Activated CD4-positive, alpha-beta T cell treated with anti-CD3 and anti-CD28 coated beads for 4 hours (primary cell): ENCODE data around the gene AGPAT3.

ENCODE experiments used
- DNase-seq, 2 donors: peaks; one replicate each; pipeline ENCODE4 v3.0.0-alpha.2; 2020

Gene AGPAT3

GRCh38 chr21:43938751-43939442 is 73.9 kb downstream of the AGPAT3 start:
- peak; percentile 91 to 92 for DNase-seq

DNA sequence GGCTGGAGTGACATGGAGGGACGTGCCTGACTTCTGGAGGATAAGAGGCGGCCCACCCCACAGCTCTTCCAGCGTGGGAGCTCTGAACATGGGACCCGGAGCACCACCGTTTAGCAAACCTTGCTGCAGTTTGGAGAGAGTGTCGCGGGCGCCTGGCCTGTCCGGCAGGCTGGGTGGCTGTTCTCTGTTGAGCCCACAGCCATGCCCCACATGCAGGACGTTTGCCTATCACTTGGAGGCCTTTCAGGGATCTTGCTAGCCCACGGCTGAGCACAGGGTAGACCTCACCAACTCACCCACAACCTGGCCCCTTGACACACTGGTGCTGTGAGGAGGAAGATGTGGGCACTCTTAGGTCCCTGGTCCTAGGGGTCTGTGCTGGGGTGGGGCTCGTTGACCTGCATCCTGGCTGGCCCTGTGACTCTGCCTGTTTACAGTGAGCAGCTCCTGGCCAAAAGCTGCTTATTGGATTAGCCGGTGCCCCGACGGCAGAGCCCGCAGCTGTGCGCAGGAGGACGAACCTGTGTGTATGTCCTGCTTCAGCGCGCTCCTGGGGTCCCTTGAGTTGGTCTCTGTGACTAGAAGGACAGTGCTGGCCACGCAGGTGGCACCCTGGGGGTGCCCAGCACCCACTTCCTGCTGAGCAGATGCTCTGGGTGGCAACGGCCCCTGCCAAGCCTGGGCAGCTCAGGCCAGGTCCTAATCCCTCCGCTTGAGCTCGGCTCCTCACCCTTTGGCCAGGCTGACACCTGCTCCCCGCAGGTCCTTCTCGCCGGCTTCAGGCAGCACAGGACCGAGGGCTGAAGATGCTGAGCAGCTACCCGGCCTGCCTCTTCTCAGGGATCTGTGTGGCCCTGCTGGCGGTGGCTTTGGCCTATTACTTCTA is 74.7 kb downstream of the AGPAT3 start:
- DNase-seq: no peak

- no peak for DNase-seq
Measured at GRCh38 chr21:43940329-43941050, 75.5 kb downstream of the AGPAT3 start.

DNA sequence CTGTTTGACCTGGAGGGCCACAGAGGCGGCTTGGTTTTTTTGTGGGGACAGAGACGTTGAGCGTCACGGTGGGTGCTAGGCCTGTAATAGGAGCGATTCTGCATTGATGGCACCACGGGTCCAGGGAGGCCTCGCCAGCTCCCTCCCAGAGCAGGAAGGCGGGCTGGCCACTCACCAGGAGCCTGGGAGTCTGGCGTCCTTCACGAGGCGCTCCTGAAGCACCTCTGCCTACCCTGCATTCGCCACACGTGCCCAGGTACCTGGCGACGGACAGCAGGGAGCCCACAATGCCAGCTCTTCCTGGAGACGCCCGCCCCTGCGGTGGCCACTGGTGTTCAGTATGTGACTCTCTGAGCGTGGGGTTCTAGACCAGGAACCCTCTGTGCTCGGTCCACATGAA is 77.2 kb downstream of the AGPAT3 start:
- no peak for DNase-seq

DNA sequence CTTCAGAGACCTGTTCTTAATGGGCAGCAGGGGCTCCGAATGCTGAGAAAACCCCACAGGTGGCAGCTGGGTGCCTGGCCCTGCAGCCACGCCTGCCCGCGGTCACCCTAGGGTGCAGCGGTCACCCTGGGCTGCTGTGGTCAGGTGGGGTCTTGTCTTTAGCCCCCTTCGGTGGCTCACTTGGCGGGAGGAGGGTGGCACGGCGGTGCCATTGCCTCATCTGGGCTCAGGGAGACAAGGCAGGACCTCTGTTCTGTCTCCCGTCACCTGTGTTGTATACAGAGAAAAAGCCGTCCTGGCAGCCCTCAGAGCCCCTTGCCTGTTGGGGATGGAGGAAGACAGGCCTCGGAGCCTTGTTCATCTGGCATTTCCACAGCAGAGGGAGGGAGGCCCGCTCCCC is 77.6 kb downstream of the AGPAT3 start:
- no peak for DNase-seq

GRCh38 chr21:43943512-43944077 is 78.6 kb downstream of the AGPAT3 start:
- no peak for DNase-seq

DNA sequence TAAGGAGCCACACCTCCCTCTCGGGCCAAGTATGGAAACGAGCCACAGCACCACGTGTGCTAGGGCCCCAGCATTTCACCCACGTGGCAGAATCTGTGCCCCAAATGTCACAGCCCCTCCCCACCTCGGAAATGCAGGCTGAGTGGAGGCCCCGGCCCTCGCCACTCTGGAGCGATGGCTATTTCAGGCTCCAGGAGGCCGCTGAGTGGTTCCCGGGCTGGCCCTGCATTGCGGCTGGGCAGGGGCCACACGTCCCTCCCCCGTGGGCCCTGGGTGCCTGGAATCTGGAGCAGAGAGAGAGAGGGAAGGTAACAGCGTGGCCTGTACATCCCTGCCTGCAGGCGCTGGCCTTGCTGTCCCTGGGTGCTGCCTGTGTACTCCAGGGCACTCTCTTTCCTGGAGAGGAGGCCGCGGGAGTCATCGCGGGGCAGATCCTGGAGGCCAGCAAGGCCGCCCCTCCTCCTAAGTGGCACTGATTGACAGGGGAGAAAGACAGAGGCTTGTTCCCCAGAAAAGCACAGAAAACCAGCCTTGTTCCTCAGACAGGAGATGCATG is 79.1 kb downstream of the AGPAT3 start:
- DNase-seq: no peak

- DNase-seq: no peak
Measured at GRCh38 chr21:43944757-43945156, 79.7 kb downstream of the AGPAT3 start.

DNA sequence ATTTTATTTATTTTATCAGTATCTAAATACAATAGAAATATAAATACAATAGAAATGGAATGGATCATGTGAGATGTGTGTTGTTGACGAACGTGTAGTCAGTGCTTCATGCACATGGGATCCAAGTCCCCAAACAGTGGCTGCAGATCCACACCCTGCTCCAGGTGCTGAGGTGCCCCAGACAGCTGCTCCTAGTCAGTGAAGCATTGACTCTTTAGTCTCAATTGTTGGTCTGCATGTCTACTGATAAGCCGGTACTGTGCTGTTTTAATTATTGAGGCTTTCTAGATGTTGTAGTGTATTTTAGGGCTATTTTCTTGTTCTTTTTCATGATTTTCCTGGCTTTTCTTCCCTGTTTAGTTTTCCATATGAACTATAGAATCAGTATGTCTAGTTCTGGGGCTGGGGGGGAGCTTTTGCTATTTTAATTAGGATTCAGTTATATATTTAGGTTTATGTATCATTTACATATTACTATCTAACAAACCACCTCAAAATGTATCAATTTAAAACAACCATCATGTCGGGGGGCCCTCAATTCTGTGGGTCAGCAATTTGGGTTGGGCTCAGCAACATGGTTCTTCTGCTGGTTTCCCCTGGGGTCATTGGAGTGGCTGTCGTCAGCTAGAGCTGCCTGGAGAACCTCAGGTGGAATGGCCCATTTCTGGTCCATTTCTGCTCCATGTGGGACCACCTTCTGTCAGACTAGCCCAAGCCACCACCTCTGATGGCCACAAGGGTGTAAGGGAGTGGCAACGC is 83.9 kb downstream of the AGPAT3 start:
- no peak for DNase-seq

GRCh38 chr21:43949499-43950208 is 84.6 kb downstream of the AGPAT3 start:
- no peak for DNase-seq

DNA sequence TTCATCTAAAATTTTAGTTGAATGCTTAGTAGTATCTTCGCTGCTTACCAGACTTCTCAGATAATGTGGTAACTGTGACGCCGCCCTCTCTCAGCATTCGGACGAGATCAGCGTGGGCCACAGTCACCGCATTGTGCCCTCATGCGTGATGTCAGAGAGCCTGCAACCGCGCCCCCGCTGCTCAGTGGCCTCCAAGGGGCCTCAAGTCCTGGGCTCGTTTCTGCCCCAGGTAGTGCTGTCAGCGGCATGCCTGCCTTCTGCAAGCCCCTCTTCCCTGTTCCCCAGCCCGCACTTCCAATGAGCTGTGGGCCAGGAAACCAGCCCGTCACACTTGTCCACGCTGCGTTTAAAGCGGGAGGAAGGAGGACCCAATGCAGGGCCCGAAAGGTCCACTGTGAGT is 85.5 kb downstream of the AGPAT3 start:
- DNase-seq: no peak

GRCh38 chr21:43950936-43951335 is 85.9 kb downstream of the AGPAT3 start:
- no peak for DNase-seq

GRCh38 chr21:43951911-43952703 is 87.1 kb downstream of the AGPAT3 start:
- DNase-seq: no peak

DNA sequence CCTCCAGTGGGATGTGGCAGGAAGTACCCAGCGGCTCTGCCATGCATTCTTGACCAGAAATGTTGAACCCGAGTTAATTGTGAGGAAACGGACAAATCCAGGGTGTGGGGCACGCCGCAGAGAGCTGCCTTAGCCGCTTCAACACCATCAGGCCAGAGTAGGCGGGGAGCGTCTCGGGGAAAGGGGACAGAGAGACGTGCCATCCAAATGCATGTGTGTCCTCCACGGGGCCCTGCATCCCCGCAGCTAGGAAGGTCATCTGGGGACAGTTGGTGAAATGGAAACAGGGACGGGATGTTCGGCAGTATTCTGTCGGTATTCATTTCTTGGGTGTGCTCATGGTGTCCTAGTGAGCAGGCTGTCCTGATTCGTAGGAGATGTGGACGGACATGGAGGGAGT is 88.0 kb downstream of the AGPAT3 start:
- no peak for DNase-seq

GRCh38 chr21:43954042-43954441 is 89.0 kb downstream of the AGPAT3 start:
- DNase-seq: no peak

DNA sequence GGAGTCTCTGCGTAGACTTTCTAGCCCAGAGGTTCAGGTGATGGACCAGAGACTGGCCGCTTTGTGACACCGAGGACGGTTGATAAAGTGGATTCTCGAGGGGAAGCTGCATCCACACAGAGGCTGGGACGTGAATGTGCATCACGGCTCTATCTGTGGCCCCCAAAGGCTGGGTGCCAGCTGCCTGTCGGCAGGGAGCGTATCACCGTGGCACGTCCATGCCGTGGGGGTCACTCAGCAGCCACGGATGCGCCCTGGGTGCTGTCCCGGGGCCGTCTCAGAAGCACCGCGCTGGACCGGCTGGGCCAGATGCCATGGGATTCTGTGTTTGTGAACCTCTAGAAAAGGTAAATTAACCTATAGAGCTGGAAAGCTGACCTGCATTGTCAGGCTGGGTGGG is 89.9 kb downstream of the AGPAT3 start:
- no peak for DNase-seq

DNA sequence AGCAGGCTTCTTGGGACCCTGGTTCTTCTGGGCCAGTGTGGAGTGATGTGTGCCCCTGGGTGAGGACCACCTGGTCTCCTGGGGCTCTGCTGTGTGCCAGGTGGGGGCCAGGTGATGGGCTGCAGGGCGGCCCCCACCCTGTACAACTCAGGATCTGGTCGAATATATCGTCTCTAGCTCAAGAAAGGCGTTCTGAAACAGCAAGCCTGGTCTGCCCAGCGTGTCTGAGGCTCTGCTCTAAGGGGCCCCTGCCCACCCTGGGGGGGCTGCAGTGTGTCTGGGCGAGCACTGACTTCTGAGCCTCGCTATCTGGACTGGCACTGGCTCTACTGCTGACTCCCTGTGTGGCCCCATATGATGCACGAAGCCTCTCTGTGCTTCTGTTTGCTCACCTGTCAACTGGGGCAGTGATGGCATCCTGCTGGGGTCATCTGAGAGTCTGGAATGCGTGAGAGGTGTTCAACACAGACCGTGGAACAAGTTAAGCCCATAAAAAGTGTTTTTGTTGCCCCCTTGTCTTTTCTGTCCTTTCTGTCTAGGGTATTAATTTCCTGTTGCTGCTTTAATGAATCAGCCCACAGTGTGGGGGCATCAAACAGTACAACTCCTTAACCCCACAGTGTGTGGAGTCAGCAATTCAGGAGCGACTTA is 91.1 kb downstream of the AGPAT3 start:
- no peak for DNase-seq

DNA sequence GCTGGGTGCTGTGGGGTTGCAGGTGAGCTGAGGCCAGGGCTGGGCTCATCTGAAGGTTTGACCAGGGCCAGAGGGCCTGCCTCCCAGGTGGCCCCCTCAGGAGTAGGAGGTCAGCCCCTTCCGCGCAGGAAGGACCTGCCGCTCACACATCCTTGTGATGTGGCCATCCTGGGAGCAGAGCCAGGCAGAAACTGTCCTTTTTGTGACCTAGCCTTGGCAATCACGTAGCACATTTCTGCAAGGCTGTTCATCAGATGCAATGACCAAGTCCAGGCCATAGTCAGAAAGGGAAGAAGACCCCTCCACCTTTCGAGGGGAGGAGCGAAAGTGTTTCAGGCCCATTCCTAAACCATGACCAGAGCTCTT is 91.6 kb downstream of the AGPAT3 start:
- DNase-seq: no peak

GRCh38 chr21:43957128-43957571 is 92.1 kb downstream of the AGPAT3 start:
- no peak for DNase-seq
